H1 (cell line): Measurements from ENCODE around the gene CTXN1. TPM values are rescaled to one million over a fixed set of nuclear protein-coding genes. Genes with fewer than 3 reads are reported as not detected.
"Not testable (repeated sequence)": the region's sequence is repeated elsewhere in the genome, so short reads cannot be mapped to it uniquely, and the experiment has no call there.

Experiments used
- CTCF ChIA-PET: fragments of 300-600 bp; sonication (Branson Sonifier 250); formaldehyde crosslinking; loops from one replicate; lab custom pipeline; 2021; ENCODE audit not compliant: partially characterized antibody; lab: Charles Lee
- POLR2A ChIA-PET: fragments of 300-600 bp; sonication (Branson Sonifier 250); formaldehyde crosslinking; loops from one replicate; lab custom pipeline; 2021; ENCODE audit warnings: inconsistent platforms; ENCODE audit not compliant: partially characterized antibody; lab: Charles Lee
- DNase-seq, 2 experiments: peaks; one replicate each; pipeline versions ENCODE4 v3.0.0 to v3.0.0-alpha.2; 2010 to 2022; ENCODE audit warnings: low spot score in 2 of 2, low read depth in 1 of 2, mixed read lengths in 1 of 2
- FAIRE-seq: peaks from 2 replicates; lab custom pipeline; 2011; peaks lifted over from hg19 to GRCh38; lab: Jason Lieb, UNC
- H2AFZ ChIP-seq: 2 replicates; pipeline ENCODE4 v1.8.1; 2012; ENCODE audit warnings: low read length, inconsistent platforms
- H2AK5ac ChIP-seq: 2 replicates; pipeline ENCODE4 v1.6.1; 2013; ENCODE audit warnings: low read depth, low read length
- H2BK120ac ChIP-seq: replicated peaks from 2 replicates; pipeline ENCODE3; 2013; ENCODE audit warnings: low read depth, low read length, inconsistent platforms
- H2BK12ac ChIP-seq: 2 replicates; pipeline ENCODE4 v1.6.1; 2013; ENCODE audit warnings: low read depth, low read length
- H2BK15ac ChIP-seq: 2 replicates; pipeline ENCODE4 v1.6.1; 2013; ENCODE audit warnings: low read length
- H2BK20ac ChIP-seq: 2 replicates; pipeline ENCODE4 v1.6.1; 2013; ENCODE audit warnings: low read length
- H2BK5ac ChIP-seq: 2 replicates; pipeline ENCODE4 v1.6.1; 2013; ENCODE audit warnings: low read depth, low read length
- H3K14ac ChIP-seq: 2 replicates; pipeline ENCODE4 v1.6.1; 2013; ENCODE audit warnings: inconsistent platforms; ENCODE audit not compliant: insufficient read length
- H3K18ac ChIP-seq: 2 replicates; pipeline ENCODE4 v1.6.1; 2013; ENCODE audit warnings: low read length; ENCODE audit errors: extremely low read depth
- H3K23ac ChIP-seq: 2 replicates; pipeline ENCODE4 v1.6.1; 2013; ENCODE audit warnings: inconsistent platforms; ENCODE audit not compliant: insufficient read length
- H3K23me2 ChIP-seq: 2 replicates; pipeline ENCODE4 v1.6.1; 2013; ENCODE audit warnings: low read depth, low read length
- H3K27ac ChIP-seq: 2 replicates; pipeline ENCODE4 v1.6.1; 2011; ENCODE audit warnings: low read depth, low read length, inconsistent platforms
- H3K27me3 ChIP-seq, 4 experiments: replicated peaks in 1 of 4; 1 replicate in 1 of 4; 2 replicates in 3 of 4; pipeline versions ENCODE4 v1.6.1 to v1.8.1; 2011 to 2013; ENCODE audit warnings: low read length in 3 of 4, mild to moderate bottlenecking in 3 of 4, inconsistent platforms in 2 of 4, mixed read lengths in 2 of 4, moderate library complexity in 1 of 4; ENCODE audit not compliant: control insufficient read depth in 3 of 4, insufficient read depth in 3 of 4; ENCODE audit errors: extremely low read depth in 1 of 4
- H3K36me3 ChIP-seq, 4 experiments: 2 replicates each; pipeline versions ENCODE4 v1.6.1 to v1.8.1; 2011 to 2013; ENCODE audit warnings: mild to moderate bottlenecking in 4 of 4, low read length in 3 of 4, moderate library complexity in 2 of 4, control low read depth in 1 of 4, inconsistent platforms in 1 of 4; ENCODE audit not compliant: insufficient read depth in 4 of 4, control insufficient read depth in 2 of 4
- H3K4ac ChIP-seq: replicated peaks from 2 replicates; pipeline ENCODE3; 2013; ENCODE audit warnings: low read length, low read depth, mixed read lengths, inconsistent platforms; ENCODE audit not compliant: insufficient read length
- H3K4me1 ChIP-seq, 4 experiments: replicated peaks in 1 of 4; 1 replicate in 1 of 4; 2 replicates in 3 of 4; pipeline versions ENCODE4 v1.6.1 to v1.8.1; 2011 to 2013; ENCODE audit warnings: low read length in 3 of 4, inconsistent platforms in 2 of 4, mixed read lengths in 1 of 4; ENCODE audit not compliant: insufficient read depth in 4 of 4, control insufficient read depth in 3 of 4
- H3K4me2 ChIP-seq, 2 experiments: 2 replicates each; pipeline versions ENCODE4 v1.6.1 to v1.8.1; 2011 to 2013; ENCODE audit warnings: low read depth in 2 of 2, low read length in 2 of 2, control low read depth in 1 of 2, inconsistent platforms in 1 of 2, mild to moderate bottlenecking in 1 of 2; ENCODE audit not compliant: insufficient read depth in 1 of 2
- H3K4me3 ChIP-seq, 4 experiments: fragments of 200-600, 300-600 bp in 1 of 4; sonication (generic), shearing (Covaris generic), sonication (Bioruptor Twin) in 1 of 4; 2 replicates each; pipeline versions ENCODE4 v1.5.1 to v1.8.1; 2011 to 2016; ENCODE audit warnings: low read length in 4 of 4, low read depth in 3 of 4, control low read depth in 2 of 4, inconsistent platforms in 2 of 4, mild to moderate bottlenecking in 2 of 4, mixed read lengths in 1 of 4, moderate library complexity in 1 of 4; ENCODE audit not compliant: insufficient read depth in 2 of 4; ENCODE audit errors: extremely low read depth in 1 of 4
- H3K56ac ChIP-seq: replicated peaks from 2 replicates; pipeline ENCODE3; 2013; ENCODE audit warnings: low read depth, mild to moderate bottlenecking, mixed read lengths, low read length, inconsistent platforms; ENCODE audit not compliant: insufficient read length
- H3K79me1 ChIP-seq: 2 replicates; pipeline ENCODE4 v1.6.1; 2013; ENCODE audit warnings: low read depth, low read length, control low read depth
- H3K79me2 ChIP-seq, 2 experiments: 2 replicates each; pipeline versions ENCODE4 v1.6.1 to v1.8.1; 2012 to 2013; ENCODE audit warnings: low read length in 2 of 2, mild to moderate bottlenecking in 2 of 2, inconsistent platforms in 1 of 2; ENCODE audit not compliant: insufficient read depth in 2 of 2, control insufficient read depth in 1 of 2
- H3K9ac ChIP-seq, 4 experiments: replicated peaks in 1 of 4; 1 replicate in 1 of 4; 2 replicates in 3 of 4; pipeline versions ENCODE4 v1.6.1 to v1.8.1; 2011 to 2013; ENCODE audit warnings: low read depth in 3 of 4, low read length in 3 of 4, control low read depth in 2 of 4, mild to moderate bottlenecking in 2 of 4, moderate library complexity in 2 of 4, inconsistent platforms in 1 of 4; ENCODE audit errors: extremely low read depth in 1 of 4
- H3K9me3 ChIP-seq, 2 experiments: 2 replicates each; pipeline versions ENCODE4 v1.6.1 to v1.8.1; 2012 to 2013; ENCODE audit warnings: mild to moderate bottlenecking in 2 of 2, moderate library complexity in 2 of 2, control low read depth in 1 of 2, inconsistent platforms in 1 of 2, low read depth in 1 of 2, low read length in 1 of 2, mixed read lengths in 1 of 2; ENCODE audit not compliant: insufficient read depth in 2 of 2
- H4K20me1 ChIP-seq, 2 experiments: replicated peaks in 1 of 2; 2 replicates each; pipeline versions ENCODE3 to v1.8.1; 2011 to 2013; ENCODE audit warnings: inconsistent platforms in 2 of 2, low read length in 2 of 2, mild to moderate bottlenecking in 1 of 2; ENCODE audit not compliant: insufficient read depth in 2 of 2, control insufficient read depth in 1 of 2
- H4K5ac ChIP-seq: 2 replicates; pipeline ENCODE4 v1.6.1; 2013; ENCODE audit warnings: low read length, low read depth, mixed read lengths, inconsistent platforms; ENCODE audit not compliant: insufficient read length
- H4K8ac ChIP-seq: 2 replicates; pipeline ENCODE4 v1.8.0; 2013; ENCODE audit warnings: mild to moderate bottlenecking, moderate library complexity, low read length, inconsistent platforms; ENCODE audit not compliant: insufficient read depth; ENCODE audit errors: extremely low read depth
- H4K91ac ChIP-seq: replicated peaks from 2 replicates; pipeline ENCODE3; 2013; ENCODE audit warnings: low read length, mixed read lengths, inconsistent platforms; ENCODE audit not compliant: insufficient read length
- WGBS, 2 experiments: shearing (Covaris generic) in 1 of 2; methylation state at CpG; one replicate each; pipeline versions ENCODE4 v1.1.6 to v1.1.7; 2013 to 2015; ENCODE audit warnings: low lambda C conversion rate in 2 of 2, mixed read lengths in 2 of 2, inconsistent platforms in 1 of 2, low coverage in 1 of 2, missing lambda C conversion rate in 1 of 2; ENCODE audit not compliant: insufficient replicate concordance in 2 of 2, insufficient coverage in 1 of 2, insufficient read length in 1 of 2; ENCODE audit errors: extremely low coverage in 1 of 2, missing lambda C conversion rate in 1 of 2; 5-methylcytosine and 5-hydroxymethylcytosine counted together
- polyA plus RNA-seq, 7 experiments: library from polyadenylated mRNA; depleted of rRNA in 3 of 7; stranded (reverse) in 5 of 7; unstranded in 2 of 7; fragments of >200 nt in 5 of 7; fragments of 200-250 nt in 2 of 7; gene quantifications; 1 replicate in 5 of 7; 2 replicates in 1 of 7; 4 replicates in 1 of 7; pipeline versions ENCODE4 v1.2.1 to v1.2.3, GENCODE V29; 2011 to 2013; ENCODE audit warnings: missing spikeins in 2 of 7, mixed read lengths in 2 of 7
- total RNA-seq: library from RNA; stranded (reverse); fragmentation: NEBNext Ultra II Directional; extraction: Animal tissue kit (Norgen Biotek cat#: 25700); gene quantifications from 2 replicates; pipeline ENCODE4 v1.2.1, GENCODE V29; 2021

The CTXN1 gene
- total and polyA plus RNA-seq, 2 of the 8 experiments (the other 6 are each of a cell fraction or from before 2014, with no cell fraction given): 16.4 to 58.0 TPM

- not testable (repeated sequence) for H3K4ac ChIP-seq, H3K23me2 ChIP-seq, H2BK20ac ChIP-seq, H3K27ac ChIP-seq, FAIRE-seq, H2BK120ac ChIP-seq, H3K18ac ChIP-seq, H3K56ac ChIP-seq, H4K8ac ChIP-seq, H2AFZ ChIP-seq, H4K5ac ChIP-seq, H3K9ac ChIP-seq, H3K27me3 ChIP-seq, H3K79me2 ChIP-seq, H2BK12ac ChIP-seq, H2AK5ac ChIP-seq, H3K9me3 ChIP-seq, H3K4me3 ChIP-seq, H3K4me2 ChIP-seq, H3K79me1 ChIP-seq, H2BK15ac ChIP-seq, H4K91ac ChIP-seq, H2BK5ac ChIP-seq, H4K20me1 ChIP-seq, DNase-seq, H3K14ac ChIP-seq, H3K23ac ChIP-seq, H3K4me1 ChIP-seq
- WGBS, 2 experiments: 94% methylated on average over 4 of the region's 4 CpGs; no CpG with 5 or more reads in 1 of the 2 experiments
- POLR2A ChIA-PET: interaction anchor here (0.6 to 4.5 kb wide), 7 partner anchors 8 to 82 kb away, joined by 3 to 23 read pairs (median 3); partner anchors contain the start of genes CTXN1 and TIMM44
- CTCF ChIA-PET: interaction anchor here (1.1 to 2.9 kb wide), 7 partner anchors 9 to 42 kb away, joined by 3 to 12 read pairs (median 5); partner anchors contain the start of gene TIMM44
- peaks cover 20 to 51% (median 42%) of the 10 kb centered on the region in 4 experiments for H3K36me3 ChIP-seq
Measured at GRCh38 chr19:7961082-7961481, 35.1 kb upstream of the CTXN1 start.
